IPS-15b (cell line): Measurements from ENCODE around the gene KCNH5.

Source experiments
- H3K27me3 ChIP-seq: one replicate; pipeline ENCODE4 v1.6.1; 2013; ENCODE audit warnings: low read length; ENCODE audit not compliant: control insufficient read depth, insufficient read depth
- H3K36me3 ChIP-seq: one replicate; pipeline ENCODE4 v1.6.1; 2013; ENCODE audit warnings: low read length; ENCODE audit not compliant: control insufficient read depth, insufficient read depth
- H3K4me1 ChIP-seq: one replicate; pipeline ENCODE4 v1.6.1; 2013; ENCODE audit warnings: mild to moderate bottlenecking, low read length; ENCODE audit not compliant: control insufficient read depth, insufficient read depth
- H3K4me3 ChIP-seq: one replicate; pipeline ENCODE4 v1.5.1; 2013; ENCODE audit warnings: low read depth, low read length
- H3K9ac ChIP-seq: one replicate; pipeline ENCODE4 v1.6.1; 2013; ENCODE audit warnings: low read depth, mild to moderate bottlenecking, low read length
- H3K9me3 ChIP-seq: one replicate; pipeline ENCODE4 v1.6.1; 2013; ENCODE audit warnings: mild to moderate bottlenecking, low read length; ENCODE audit not compliant: control insufficient read depth, insufficient read depth

KCNH5 gene

DNA sequence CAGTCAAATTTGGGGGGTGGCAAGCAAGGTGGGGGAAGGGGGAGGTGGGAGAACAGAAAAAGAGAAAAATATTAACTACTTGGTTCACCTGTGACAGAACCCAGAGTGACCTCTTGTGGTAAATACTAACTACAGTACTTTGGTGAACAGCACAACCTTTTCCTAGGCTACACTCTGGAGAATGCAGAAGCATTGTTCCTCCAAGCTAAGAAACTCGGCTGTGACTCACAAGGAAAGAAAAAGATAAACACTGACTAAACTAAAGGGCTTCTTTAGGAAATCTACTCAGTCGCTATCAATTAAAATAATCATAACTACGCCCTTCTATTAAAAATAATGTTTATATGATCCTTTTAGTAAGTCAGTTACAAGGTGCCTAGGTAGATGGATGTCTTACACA lies 5.4 kb downstream of the KCNH5 start:
- H3K9me3 ChIP-seq = no peaks in the 10 kb centered on the region
- H3K9ac ChIP-seq = no peak overlapping the region
- H3K36me3 ChIP-seq = no peaks in the 10 kb centered on the region
- peaks cover 22% of the 10 kb centered on the region for H3K27me3 ChIP-seq
- no peak overlapping the region for H3K4me3 ChIP-seq
- no peaks in the 10 kb centered on the region for H3K4me1 ChIP-seq

DNA sequence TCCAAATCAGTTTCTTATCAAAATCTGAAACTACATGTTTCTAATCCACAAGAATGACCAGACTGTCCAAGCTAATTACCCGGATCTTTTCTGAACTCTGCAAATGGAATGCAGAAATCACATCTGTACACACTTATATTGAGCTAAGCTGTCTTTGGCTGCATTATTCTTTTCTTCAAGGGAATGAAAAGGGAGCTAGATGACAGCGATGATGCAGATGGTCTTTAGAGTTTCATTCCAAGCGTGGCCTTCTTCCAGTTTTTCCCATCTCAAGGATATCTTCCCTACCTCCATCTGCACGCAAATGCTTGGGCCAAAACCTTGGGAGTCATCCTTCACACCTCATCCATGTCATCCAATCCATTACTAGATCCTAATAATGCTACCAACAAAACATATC lies 12.6 kb downstream of the KCNH5 start:
- Histone ChIP-seq H3K9ac (no peak overlapping the region), H3K4me1 (no peaks in the 10 kb centered on the region), H3K27me3 (no peaks in the 10 kb centered on the region), H3K36me3 (no peaks in the 10 kb centered on the region), H3K4me3 (no peak overlapping the region), H3K9me3 (no peaks in the 10 kb centered on the region)

DNA sequence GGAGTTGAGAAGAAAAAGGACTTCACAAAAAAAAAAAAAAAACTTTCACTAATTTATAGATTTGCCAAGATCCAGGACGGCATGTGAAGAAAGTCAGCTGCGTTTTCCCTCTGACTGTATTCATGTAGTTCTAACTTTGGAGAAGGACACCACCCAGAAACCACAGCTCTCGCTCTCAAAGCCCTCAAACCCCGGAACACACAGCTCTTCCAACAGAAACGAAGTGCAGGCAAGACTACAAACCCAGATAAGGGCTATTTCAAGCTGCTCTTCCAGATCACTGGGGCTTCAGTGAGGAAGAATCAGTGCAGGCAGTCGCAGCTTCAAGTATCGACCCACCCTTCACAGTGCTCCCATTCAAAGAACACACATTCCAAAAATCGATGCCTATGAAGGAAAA lies 13.2 kb downstream of the KCNH5 start:
- H3K9ac ChIP-seq = no peak overlapping the region
- no peaks in the 10 kb centered on the region for H3K4me1 ChIP-seq
- no peaks in the 10 kb centered on the region for H3K27me3 ChIP-seq
- H3K9me3 ChIP-seq = no peaks in the 10 kb centered on the region
- no peak overlapping the region for H3K4me3 ChIP-seq
- H3K36me3 ChIP-seq = no peaks in the 10 kb centered on the region

DNA sequence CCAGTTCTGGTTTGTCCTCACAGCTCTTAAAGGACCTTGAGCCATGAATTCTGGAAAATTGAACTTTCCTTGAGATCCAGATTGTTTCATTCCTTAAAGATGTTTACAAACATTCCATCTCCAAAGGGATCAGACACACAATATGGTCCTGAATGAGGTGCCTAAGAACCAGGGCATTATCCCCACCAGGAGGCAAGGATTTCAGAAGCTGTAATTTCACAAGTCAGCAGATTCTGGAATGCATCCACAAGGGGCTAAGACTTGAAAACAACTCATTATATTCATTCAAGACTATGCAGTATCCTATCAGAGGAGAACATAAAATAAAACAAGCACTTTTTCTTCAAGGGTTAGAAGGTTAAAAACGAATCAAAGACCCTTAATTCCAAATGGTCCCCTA lies 15.1 kb downstream of the KCNH5 start:
- Histone ChIP-seq H3K9ac (no peak overlapping the region), H3K27me3 (no peaks in the 10 kb centered on the region), H3K36me3 (no peaks in the 10 kb centered on the region), H3K4me1 (no peaks in the 10 kb centered on the region), H3K4me3 (no peak overlapping the region), H3K9me3 (no peaks in the 10 kb centered on the region)

DNA sequence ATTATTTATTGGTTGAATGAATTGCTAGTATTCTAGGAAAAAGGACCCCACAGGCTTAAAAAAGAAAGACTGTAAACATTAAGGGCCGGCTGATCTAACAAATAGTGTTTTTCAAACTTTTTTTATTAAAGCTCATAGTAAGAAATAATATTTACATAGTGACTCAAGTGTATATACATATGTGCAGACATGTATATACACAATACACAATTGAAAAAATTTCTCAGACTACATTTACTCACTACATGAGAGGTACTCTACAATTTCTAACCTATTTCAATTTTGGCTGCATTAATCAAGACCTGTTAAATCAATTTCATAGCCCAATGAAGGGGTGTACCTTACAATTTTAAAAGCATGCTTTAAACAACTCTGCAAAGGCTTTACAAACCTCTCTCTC lies 17.5 kb downstream of the KCNH5 start:
- Histone ChIP-seq H3K36me3 (no peaks in the 10 kb centered on the region), H3K9me3 (no peaks in the 10 kb centered on the region), H3K4me3 (no peak overlapping the region), H3K27me3 (no peaks in the 10 kb centered on the region), H3K4me1 (no peaks in the 10 kb centered on the region), H3K9ac (no peak overlapping the region)

DNA sequence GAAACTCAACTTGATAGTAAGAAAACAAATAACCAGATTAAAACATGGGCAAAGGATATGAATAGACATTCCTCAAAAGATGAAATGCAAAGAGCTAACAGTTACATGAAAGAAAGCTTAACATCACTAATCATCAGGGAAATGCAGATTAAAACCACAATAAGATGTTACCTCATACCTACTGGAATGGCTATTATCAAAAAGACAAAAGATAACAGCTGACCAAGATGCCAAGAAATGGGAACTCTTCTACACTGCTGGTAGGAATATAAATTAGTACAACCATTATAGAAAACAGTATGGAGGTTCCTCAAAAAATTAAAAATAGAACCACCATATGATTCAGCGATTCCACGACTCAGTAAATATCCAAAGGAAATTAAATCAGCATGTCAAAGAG lies 18.8 kb downstream of the KCNH5 start:
- no peak overlapping the region for H3K9ac ChIP-seq
- H3K9me3 ChIP-seq = no peaks in the 10 kb centered on the region
- H3K36me3 ChIP-seq = no peaks in the 10 kb centered on the region
- no peak overlapping the region for H3K4me3 ChIP-seq
- no peaks in the 10 kb centered on the region for H3K4me1 ChIP-seq
- no peaks in the 10 kb centered on the region for H3K27me3 ChIP-seq

DNA sequence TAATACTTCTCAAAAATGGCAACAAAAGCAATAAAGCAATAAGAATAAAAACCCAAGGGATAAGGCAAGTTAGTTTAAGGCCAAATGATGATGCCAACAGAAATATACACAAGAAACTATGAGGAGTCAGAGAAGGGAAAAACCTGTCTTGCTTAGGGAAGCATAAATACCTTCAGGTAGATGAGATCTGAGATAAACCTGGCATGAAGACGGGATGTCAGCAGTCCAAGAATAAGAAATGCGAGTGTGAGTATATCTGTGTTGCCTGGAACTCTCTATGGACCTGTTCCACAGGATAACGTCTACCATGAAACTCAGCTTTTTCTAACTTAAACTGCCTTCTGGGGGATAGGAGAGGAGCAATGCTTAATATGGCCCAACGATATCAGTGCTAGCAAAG lies 30.6 kb downstream of the KCNH5 start:
- Histone ChIP-seq H3K36me3 (no peaks in the 10 kb centered on the region), H3K9ac (no peak overlapping the region), H3K4me3 (no peak overlapping the region), H3K4me1 (no peaks in the 10 kb centered on the region), H3K27me3 (no peaks in the 10 kb centered on the region), H3K9me3 (no peaks in the 10 kb centered on the region)

DNA sequence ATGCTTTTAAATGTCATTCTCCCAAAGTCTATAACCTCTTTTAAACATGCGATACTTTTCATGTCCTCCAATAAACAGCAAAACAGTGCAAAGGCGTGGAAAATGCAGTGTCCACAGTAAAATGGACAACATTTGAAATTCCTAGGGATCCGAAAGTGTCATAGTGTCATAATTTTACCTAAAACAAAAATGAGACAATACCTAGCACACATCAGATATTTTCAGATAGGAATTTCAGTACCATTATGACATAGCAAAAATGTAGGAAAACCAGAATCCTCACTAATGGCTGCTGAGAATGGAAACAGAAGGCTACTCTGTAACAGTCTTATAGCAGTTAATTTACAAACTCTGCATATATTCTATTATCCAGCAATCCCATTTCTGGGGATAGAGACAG lies 33.1 kb downstream of the KCNH5 start:
- Histone ChIP-seq H3K27me3 (no peaks in the 10 kb centered on the region), H3K9ac (no peak overlapping the region), H3K4me3 (no peak overlapping the region)

DNA sequence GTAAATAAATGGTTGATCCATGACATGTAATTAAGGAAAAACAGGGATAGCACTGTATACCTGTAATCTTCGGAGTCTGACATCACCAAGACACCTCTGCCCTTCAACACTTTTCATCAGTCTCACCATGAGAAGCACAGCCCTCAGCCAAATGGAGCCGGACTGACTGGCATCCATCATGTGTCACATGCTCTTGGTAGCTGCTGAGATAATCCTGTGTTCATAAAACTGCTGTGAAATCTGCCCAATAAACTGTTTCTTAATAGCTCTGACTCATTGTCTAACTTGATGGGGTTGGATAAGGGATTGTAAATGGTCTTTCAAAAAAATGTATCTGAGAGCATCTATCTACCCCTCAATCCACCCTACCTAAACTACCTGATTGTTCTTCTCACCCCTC lies 33.6 kb downstream of the KCNH5 start:
- H3K36me3 ChIP-seq = no peaks in the 10 kb centered on the region
- no peak overlapping the region for H3K4me3 ChIP-seq
- no peaks in the 10 kb centered on the region for H3K27me3 ChIP-seq
- no peaks in the 10 kb centered on the region for H3K4me1 ChIP-seq
- H3K9me3 ChIP-seq = no peaks in the 10 kb centered on the region
- no peak overlapping the region for H3K9ac ChIP-seq

More for the DNA sequence above, 33.1 kb downstream of the KCNH5 start:
- H3K9me3 ChIP-seq = no peaks in the 10 kb centered on the region
- H3K36me3 ChIP-seq = no peaks in the 10 kb centered on the region
- no peaks in the 10 kb centered on the region for H3K4me1 ChIP-seq

DNA sequence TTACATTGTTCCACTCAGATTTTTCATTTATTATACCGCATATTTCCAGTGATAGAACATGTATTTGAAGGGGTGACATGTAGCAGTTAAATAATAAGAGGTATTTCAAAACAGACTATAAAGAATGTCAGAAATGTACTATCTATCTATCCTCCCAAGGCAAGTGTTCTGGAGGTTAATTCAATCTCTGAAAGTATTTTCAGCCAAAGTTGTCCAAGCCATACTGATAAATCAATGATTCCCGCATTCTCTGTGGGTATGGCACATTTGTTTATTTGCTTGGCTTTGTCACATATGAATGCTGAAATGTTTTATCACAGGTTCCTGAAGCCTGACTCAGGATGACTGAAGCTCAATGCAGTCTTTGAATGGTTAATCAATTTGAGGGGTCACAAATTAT lies 35.8 kb downstream of the KCNH5 start:
- no peaks in the 10 kb centered on the region for H3K9me3 ChIP-seq

DNA sequence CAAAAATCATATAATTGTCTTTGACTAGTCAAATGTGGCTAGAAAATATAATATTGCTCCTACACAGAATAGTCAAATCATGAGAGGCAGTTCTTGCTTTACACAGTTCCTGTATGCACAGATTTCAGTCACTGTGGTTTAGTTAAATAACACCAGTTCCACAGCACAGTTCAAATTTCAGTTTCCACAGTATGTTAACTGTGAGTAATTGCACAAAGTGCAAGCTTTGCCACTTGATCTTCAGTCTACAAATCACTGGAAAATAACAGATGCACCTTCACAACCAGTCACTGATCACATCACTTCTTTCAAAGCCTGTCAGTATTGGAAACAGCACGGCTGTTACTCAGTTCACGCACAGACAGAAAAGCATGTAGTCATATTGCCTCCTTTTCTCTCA lies 38.7 kb downstream of the KCNH5 start:
- no peak overlapping the region for H3K9ac ChIP-seq
- H3K9me3 ChIP-seq = no peaks in the 10 kb centered on the region
- no peaks in the 10 kb centered on the region for H3K27me3 ChIP-seq
- H3K4me1 ChIP-seq = no peaks in the 10 kb centered on the region
- H3K36me3 ChIP-seq = no peaks in the 10 kb centered on the region
- H3K4me3 ChIP-seq = no peak overlapping the region

More for the DNA sequence above, 35.8 kb downstream of the KCNH5 start:
- Histone ChIP-seq H3K4me3 (no peak overlapping the region), H3K4me1 (no peaks in the 10 kb centered on the region), H3K27me3 (no peaks in the 10 kb centered on the region), H3K36me3 (no peaks in the 10 kb centered on the region), H3K9ac (no peak overlapping the region)

DNA sequence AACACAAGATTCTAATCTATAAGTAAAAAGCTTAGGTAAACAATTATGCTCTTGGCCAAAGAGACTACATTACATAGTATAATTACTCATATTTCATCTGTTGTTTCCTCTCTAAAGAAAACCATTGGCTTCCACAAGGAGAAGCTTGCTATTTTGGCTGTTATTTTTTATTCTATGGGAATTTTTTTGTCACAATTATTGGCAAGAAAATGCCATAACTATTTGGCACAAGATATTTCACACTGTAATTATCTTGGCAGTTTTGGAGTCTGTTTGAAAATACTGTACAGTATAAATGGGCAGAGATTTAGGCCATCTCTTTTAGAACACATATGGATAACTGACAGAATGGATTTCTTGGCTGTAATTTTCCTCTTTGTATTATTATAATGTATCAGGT lies 51.2 kb downstream of the KCNH5 start:
- no peaks in the 10 kb centered on the region for H3K27me3 ChIP-seq
- H3K36me3 ChIP-seq = no peaks in the 10 kb centered on the region
- no peaks in the 10 kb centered on the region for H3K9me3 ChIP-seq
- H3K9ac ChIP-seq = no peak overlapping the region
- H3K4me1 ChIP-seq = no peaks in the 10 kb centered on the region
- no peak overlapping the region for H3K4me3 ChIP-seq

DNA sequence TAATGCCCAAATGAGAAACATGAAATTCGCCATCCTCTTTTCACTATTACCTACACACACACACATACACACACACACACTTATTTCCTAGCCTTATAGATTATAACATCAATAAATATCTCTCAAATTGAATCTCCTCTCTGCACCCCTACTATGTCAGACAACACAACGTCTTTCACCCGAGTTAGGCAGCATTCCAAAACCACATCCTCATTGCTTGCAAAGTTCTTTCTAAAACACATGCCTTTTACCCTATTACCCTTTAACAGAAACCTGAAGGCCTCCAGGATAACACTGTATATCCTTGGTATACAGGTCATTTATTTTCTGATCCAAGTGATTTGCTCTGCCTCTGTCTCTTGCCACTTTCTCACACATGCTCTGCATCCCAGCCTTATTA lies 56.3 kb downstream of the KCNH5 start:
- H3K27me3 ChIP-seq = no peaks in the 10 kb centered on the region
- H3K4me1 ChIP-seq = no peaks in the 10 kb centered on the region
- H3K9ac ChIP-seq = no peak overlapping the region
- no peak overlapping the region for H3K4me3 ChIP-seq
- H3K9me3 ChIP-seq = no peaks in the 10 kb centered on the region
- H3K36me3 ChIP-seq = no peaks in the 10 kb centered on the region
